CD4-positive, alpha-beta T cell (primary cell): ENCODE data around the gene LDHB. TPM values are rescaled to one million over a fixed set of nuclear protein-coding genes. Genes with fewer than 3 reads are reported as not detected.

ENCODE experiments used
- ATAC-seq: fragments of 200-7000 bp; cut with Tn5 transposase; one replicate; pipeline ENCODE4 v1.10.0; 2022; ENCODE audit warnings: mild to moderate bottlenecking; ENCODE audit not compliant: poor library complexity
- CTCF ChIA-PET: fragments of 350-600 bp; sonication (Branson Sonifier 250); formaldehyde crosslinking; loops from one replicate; lab custom pipeline; 2021; ENCODE audit warnings: antibody characterized with exemption, inconsistent platforms; lab: Charles Lee
- POLR2A ChIA-PET: fragments of 350-600 bp; sonication (Branson Sonifier 250); formaldehyde crosslinking; loops from one replicate; lab custom pipeline; 2021; ENCODE audit warnings: antibody characterized with exemption, inconsistent platforms; lab: Charles Lee
- DNase-seq, 14 experiments: peaks; one replicate each; pipeline ENCODE4 v3.0.0-alpha.2; 2013 to 2020; ENCODE audit warnings: mixed read lengths in 2 of 14
- H3K27ac ChIP-seq, 2 donors: one replicate each; pipeline versions ENCODE4 v1.5.1 to v1.7.0; 2013; ENCODE audit warnings: low read length in 2 of 2, low read depth in 1 of 2, mild to moderate bottlenecking in 1 of 2
- H3K27me3 ChIP-seq, 2 experiments: 1 replicate in 1 of 2; 2 replicates in 1 of 2; pipeline versions ENCODE4 v1.6.1 to v1.7.0; 2013; ENCODE audit warnings: low read length in 2 of 2, control low read depth in 1 of 2, mild to moderate bottlenecking in 1 of 2, moderate library complexity in 1 of 2; ENCODE audit not compliant: insufficient read depth in 2 of 2, control insufficient read depth in 1 of 2
- H3K36me3 ChIP-seq: one replicate; pipeline ENCODE4 v1.6.1; 2013; ENCODE audit warnings: low read length, control low read depth; ENCODE audit not compliant: insufficient read depth
- H3K4me1 ChIP-seq: one replicate; pipeline ENCODE4 v1.6.1; 2013; ENCODE audit warnings: low read length, control low read depth; ENCODE audit not compliant: insufficient read depth
- H3K4me3 ChIP-seq: one replicate; pipeline ENCODE4 v1.5.1; 2013; ENCODE audit warnings: mild to moderate bottlenecking, low read length, moderate library complexity
- H3K9me3 ChIP-seq, 2 experiments: 1 replicate in 1 of 2; 2 replicates in 1 of 2; pipeline versions ENCODE4 v1.6.1 to v1.7.0; 2013; ENCODE audit warnings: low read length in 2 of 2, mild to moderate bottlenecking in 2 of 2, control low read depth in 1 of 2, moderate library complexity in 1 of 2; ENCODE audit not compliant: control insufficient read depth in 1 of 2, insufficient read depth in 1 of 2
- H3K27ac Mint-ChIP-seq: one replicate; pipeline ENCODE4 v1.8.0; 2020; ENCODE audit warnings: mixed read lengths
- H3K27me3 Mint-ChIP-seq: one replicate; pipeline ENCODE4 v1.8.0; 2021; ENCODE audit warnings: mixed read lengths
- H3K36me3 Mint-ChIP-seq: one replicate; pipeline ENCODE4 v1.8.0; 2021; ENCODE audit warnings: low read depth, mixed read lengths
- H3K4me1 Mint-ChIP-seq: one replicate; pipeline ENCODE4 v1.8.0; 2021; ENCODE audit warnings: low read depth, mixed read lengths
- H3K4me3 Mint-ChIP-seq: one replicate; pipeline ENCODE4 v1.8.0; 2020; ENCODE audit warnings: mild to moderate bottlenecking, mixed read lengths
- H3K9me3 Mint-ChIP-seq: one replicate; pipeline ENCODE4 v1.8.0; 2020; ENCODE audit warnings: mixed read lengths
- CTCF ChIP-seq: fragments of 200-600 bp; IDR thresholded peaks from one replicate; pipeline ENCODE4 v1.8.0; 2022; ENCODE audit warnings: antibody characterized with exemption, mild to moderate bottlenecking
- intact Hi-C, 2 experiments: fragments of 100-400 bp; cut with DNase I in 1 of 2; cut with micrococcal nuclease in 1 of 2; formaldehyde crosslinking; loops; one replicate each; pipeline versions ENCODE4 v1.15.1 to v1.9.0; 2023 to 2025; cut with DNase I, micrococcal nuclease
- total RNA-seq, 174 experiments: library from RNA in 2 of 174; stranded (reverse) in 2 of 174; gene quantifications; one replicate each; pipeline ENCODE4 v1.2.3 and lab custom pipeline; 2021 to 2026

Gene LDHB
- total RNA-seq, 2 experiments from 2014 or later = 559 to 605 TPM

DNA sequence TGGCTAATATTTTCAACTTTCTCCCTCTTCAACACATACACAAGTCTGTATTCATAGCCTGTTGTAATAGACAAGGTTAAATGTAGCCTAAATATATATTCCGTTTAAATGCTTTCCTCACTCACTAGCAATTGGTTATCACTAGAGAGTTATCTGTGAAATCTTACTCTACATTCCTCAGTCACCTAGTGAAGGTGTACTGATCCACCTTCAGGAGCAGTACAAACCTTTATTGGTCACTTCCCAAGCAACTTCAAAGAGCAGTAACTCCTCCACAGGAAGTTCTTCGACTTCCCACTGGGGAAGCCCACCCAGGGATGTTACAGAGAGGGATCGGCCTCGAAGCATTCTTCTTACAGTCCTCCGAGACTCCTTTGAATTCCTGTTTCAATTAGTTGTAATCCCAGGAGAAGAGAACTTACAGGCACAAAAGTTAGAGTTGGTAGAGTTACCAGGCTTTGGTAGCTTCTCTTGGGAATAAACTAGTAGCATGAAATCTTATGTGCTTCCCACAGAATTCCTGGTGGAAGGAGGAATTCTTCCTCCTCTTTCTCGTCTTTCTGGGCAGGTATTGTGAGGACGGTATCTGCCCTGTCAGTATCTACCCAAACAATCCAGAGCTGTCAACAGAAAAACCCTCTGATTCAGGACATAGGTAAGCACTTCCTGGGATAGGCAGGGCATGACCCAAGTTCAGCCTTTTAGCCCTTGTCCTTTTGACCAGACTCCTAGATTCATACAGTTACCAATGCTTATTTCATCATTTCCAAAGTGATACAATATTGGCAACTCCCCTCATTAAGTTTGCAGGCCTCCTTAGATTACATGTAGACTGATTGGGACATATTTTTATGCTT, 53.2 kb downstream of the LDHB start, which contains the start of gene GYS2:
GYS2 (minus strand) TSS at position 603 of the 857 bp plus-strand sequence; CDS start at position 348, 255 bp downstream.
- no peak for TF ChIP-seq CTCF
- Mint-ChIP-seq H3K27me3 (no peaks in the 10 kb centered on the region), H3K4me1 (no peaks in the 10 kb centered on the region), H3K27ac (no peak within 1 kb of the TSS), H3K4me3 (no peak within 1 kb of the TSS), H3K36me3 (no peaks in the 10 kb centered on the region), H3K9me3 (no peaks in the 10 kb centered on the region)
- Histone ChIP-seq H3K27ac (no peak within 1 kb of the TSS), H3K4me1 (peaks cover 3% of the 10 kb centered on the region), H3K4me3 (no peak within 1 kb of the TSS), H3K36me3 (no peaks in the 10 kb centered on the region), H3K27me3 (no peaks in the 10 kb centered on the region), H3K9me3 (no peaks in the 10 kb centered on the region)
- ChIA-PET POLR2A (no interaction called here), CTCF (interaction anchor here (1.7 kb wide), 1 partner anchor 74 kb away, joined by 5 read pairs; no protein-coding TSS in a partner anchor)
- intact Hi-C loops = loop anchor here (5.0 to 10.0 kb wide), 6 partner anchors 38 to 840 kb away; partner anchors contain the start of genes CMAS (in 1 of the 2), GOLT1B (in 1 of the 2) and RECQL (in 1 of the 2)
- DNase-seq (no peak), ATAC-seq (no peak)

DNA sequence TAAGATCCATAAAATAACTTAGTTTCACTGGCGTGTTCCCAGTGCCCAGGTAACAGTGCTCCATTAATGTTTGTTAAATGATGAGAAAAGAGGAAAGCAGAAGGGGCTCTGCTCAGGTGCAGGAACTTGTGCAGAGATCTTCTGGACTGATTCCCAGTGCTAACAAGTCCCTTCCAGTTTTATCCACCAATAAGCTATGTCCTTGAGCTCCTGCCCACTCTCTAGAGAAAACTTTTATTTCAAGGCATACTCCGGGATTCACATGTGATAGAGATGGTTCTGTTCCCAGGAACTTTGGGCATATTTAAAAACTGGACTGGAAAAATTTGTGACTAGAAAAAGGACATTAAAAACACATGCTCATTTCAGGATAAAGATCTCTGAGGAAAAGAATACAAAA, 54.9 kb downstream of the LDHB start:
- no peaks in the 10 kb centered on the region for H3K27me3 Mint-ChIP-seq
- intact Hi-C loops = loop anchor here (10.0 kb wide), 3 partner anchors 412 to 842 kb away; partner anchors contain the start of gene CMAS (in 1 of the 2)
- no peaks in the 10 kb centered on the region for H3K27me3 ChIP-seq
- no peak overlapping the region for H3K4me3 ChIP-seq
- no peaks in the 10 kb centered on the region for H3K36me3 ChIP-seq
- no peak overlapping the region for H3K4me3 Mint-ChIP-seq
- H3K4me1 ChIP-seq = no peaks in the 10 kb centered on the region
- ATAC-seq (no peak), DNase-seq (no peak)
- H3K36me3 Mint-ChIP-seq = no peaks in the 10 kb centered on the region
- no peak for TF ChIP-seq CTCF
- ChIA-PET POLR2A (interaction anchor here (0.7 kb wide), 1 partner anchor 101 kb away, joined by 3 read pairs; no protein-coding TSS in a partner anchor), CTCF (no interaction called here)
- H3K27ac Mint-ChIP-seq = no peak overlapping the region
- no peaks in the 10 kb centered on the region for H3K9me3 ChIP-seq
- H3K9me3 Mint-ChIP-seq = no peaks in the 10 kb centered on the region
- no peak overlapping the region for H3K27ac ChIP-seq
- no peaks in the 10 kb centered on the region for H3K4me1 Mint-ChIP-seq

DNA sequence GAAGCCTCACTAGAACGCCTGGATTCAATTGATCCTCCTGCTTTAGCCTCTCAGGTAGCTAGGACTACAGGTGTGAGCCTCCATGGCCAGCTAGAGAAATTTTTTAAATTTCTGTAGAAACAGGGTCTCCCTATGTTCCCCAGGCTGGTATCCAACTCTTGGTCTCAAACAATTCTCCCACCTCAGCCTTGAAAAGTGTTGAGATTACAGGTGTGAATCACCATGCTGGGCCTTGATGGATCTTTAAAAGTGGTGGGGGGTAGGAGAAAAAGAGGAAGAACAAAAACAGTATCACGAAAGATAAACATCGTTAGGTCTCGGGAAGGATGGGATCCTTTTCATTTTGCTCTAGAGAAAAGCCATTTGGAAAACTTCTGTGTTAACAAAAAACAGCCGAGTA, 57.4 kb downstream of the LDHB start:
- Histone ChIP-seq H3K9me3 (no peaks in the 10 kb centered on the region), H3K27ac (no peak overlapping the region), H3K4me3 (no peak overlapping the region), H3K27me3 (no peaks in the 10 kb centered on the region), H3K36me3 (no peaks in the 10 kb centered on the region), H3K4me1 (no peaks in the 10 kb centered on the region)
- ATAC-seq (no peak), DNase-seq (no peak)
- Mint-ChIP-seq H3K9me3 (no peaks in the 10 kb centered on the region), H3K36me3 (no peaks in the 10 kb centered on the region), H3K27ac (no peak overlapping the region), H3K27me3 (no peaks in the 10 kb centered on the region), H3K4me3 (no peak overlapping the region), H3K4me1 (no peaks in the 10 kb centered on the region)
- CTCF ChIA-PET = no interaction called here
- POLR2A ChIA-PET = no interaction called here
- TF ChIP-seq CTCF = no peak
- intact Hi-C loops = loop anchor here (10.0 kb wide), 3 partner anchors 415 to 845 kb away; partner anchors contain the start of gene CMAS (in 1 of the 2)
